ENCODE measurements around the gene SLX9. TPM values are rescaled to one million over a fixed set of nuclear protein-coding genes. Genes with fewer than 3 reads are reported as not detected.

Gene SLX9
- total RNA-seq, 1 experiment from 2014 or later = 58.7 TPM

DNA sequence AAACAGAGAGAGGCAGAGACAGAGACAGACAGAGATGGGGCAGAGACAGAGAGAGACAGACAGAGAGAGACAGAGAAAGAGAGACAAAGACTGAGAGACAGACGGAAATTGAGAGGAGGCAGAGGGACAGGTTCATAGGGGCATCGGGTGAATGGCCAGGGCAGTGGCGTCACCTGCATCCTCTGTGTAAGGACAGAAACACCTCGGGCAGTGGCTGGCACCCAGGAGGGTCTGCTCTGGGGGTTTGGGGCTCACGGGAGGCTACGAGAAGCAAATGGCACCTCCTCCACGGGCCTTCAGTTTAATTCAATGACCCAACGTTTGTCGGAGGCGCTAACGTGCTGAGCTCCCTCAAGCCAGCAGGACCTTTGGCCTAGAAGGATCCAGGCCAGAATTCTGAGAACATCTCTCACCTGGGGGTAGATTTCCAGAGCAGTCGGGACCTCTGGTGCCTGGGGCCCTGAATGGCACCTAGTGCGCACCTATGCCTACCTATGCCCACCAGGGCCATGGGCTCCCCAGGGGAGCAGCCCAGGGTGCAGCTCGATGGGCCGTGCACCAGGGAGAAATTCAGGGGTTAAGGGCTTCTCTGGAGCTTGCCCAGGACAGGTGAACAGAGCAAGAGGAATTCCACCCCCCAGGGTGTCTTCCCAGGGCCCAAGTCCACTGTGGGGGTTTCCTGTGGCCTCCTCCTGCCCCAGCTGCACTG, 45.7 kb upstream of the SLX9 start:
- TF ChIP-seq, protein P1, sequence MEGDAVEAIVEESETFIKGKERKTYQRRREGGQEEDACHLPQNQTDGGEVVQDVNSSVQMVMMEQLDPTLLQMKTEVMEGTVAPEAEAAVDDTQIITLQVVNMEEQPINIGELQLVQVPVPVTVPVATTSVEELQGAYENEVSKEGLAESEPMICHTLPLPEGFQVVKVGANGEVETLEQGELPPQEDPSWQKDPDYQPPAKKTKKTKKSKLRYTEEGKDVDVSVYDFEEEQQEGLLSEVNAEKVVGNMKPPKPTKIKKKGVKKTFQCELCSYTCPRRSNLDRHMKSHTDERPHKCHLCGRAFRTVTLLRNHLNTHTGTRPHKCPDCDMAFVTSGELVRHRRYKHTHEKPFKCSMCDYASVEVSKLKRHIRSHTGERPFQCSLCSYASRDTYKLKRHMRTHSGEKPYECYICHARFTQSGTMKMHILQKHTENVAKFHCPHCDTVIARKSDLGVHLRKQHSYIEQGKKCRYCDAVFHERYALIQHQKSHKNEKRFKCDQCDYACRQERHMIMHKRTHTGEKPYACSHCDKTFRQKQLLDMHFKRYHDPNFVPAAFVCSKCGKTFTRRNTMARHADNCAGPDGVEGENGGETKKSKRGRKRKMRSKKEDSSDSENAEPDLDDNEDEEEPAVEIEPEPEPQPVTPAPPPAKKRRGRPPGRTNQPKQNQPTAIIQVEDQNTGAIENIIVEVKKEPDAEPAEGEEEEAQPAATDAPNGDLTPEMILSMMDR (IDR thresholded peaks at IDR 0.05; ENCODE audit: unreplicated experiment) = no peak
- no peak for DNase-seq (ENCODE audit: unreplicated experiment)
- intact Hi-C loops (cut with micrococcal nuclease) = no loop called here
- Mint-ChIP-seq H3K4me3 (ENCODE audit: unreplicated experiment) (no peak overlapping the region), H3K36me3 (ENCODE audit: insufficient read depth, unreplicated experiment) (no peaks in the 10 kb centered on the region), H3K27me3 (ENCODE audit: insufficient read depth, unreplicated experiment) (no peaks in the 10 kb centered on the region), H3K27ac (ENCODE audit: low read depth, unreplicated experiment) (no peak overlapping the region), H3K9me3 (ENCODE audit: unreplicated experiment) (no peaks in the 10 kb centered on the region), H3K4me1 (ENCODE audit: insufficient read depth, unreplicated experiment) (peaks cover 6% of the 10 kb centered on the region)
- CTCF ChIA-PET = interaction anchor here (0.6 to 4.3 kb wide), 10 partner anchors 11 to 1027 kb away, joined by 3 to 25 read pairs (median 4); no protein-coding TSS in a partner anchor
- POLR2A ChIA-PET = interaction anchor here (0.7 to 1.1 kb wide), 3 partner anchors 13 to 235 kb away, joined by 3 to 4 read pairs (median 3); partner anchors contain the start of gene PTTG1IP
- no TSS peak for BruUV-seq (replicated peaks)

GRCh38 chr21:44894687-44895302, 45.0 kb upstream of the SLX9 start:
- no TSS peak for BruUV-seq (replicated peaks)
- Mint-ChIP-seq H3K27ac (ENCODE audit: low read depth, unreplicated experiment) (no peak overlapping the region), H3K36me3 (ENCODE audit: insufficient read depth, unreplicated experiment) (no peaks in the 10 kb centered on the region), H3K27me3 (ENCODE audit: insufficient read depth, unreplicated experiment) (no peaks in the 10 kb centered on the region), H3K9me3 (ENCODE audit: unreplicated experiment) (no peaks in the 10 kb centered on the region), H3K4me1 (ENCODE audit: insufficient read depth, unreplicated experiment) (peaks cover 6% of the 10 kb centered on the region), H3K4me3 (ENCODE audit: unreplicated experiment) (no peak overlapping the region)
- DNase-seq (ENCODE audit: unreplicated experiment) = no peak
- TF ChIP-seq, protein P1 (IDR thresholded peaks at IDR 0.05; ENCODE audit: unreplicated experiment) = no peak
- ChIA-PET CTCF (interaction anchor here (0.6 to 4.3 kb wide), 8 partner anchors 12 to 1027 kb away, joined by 3 to 25 read pairs (median 4); no protein-coding TSS in a partner anchor), POLR2A (interaction anchor here (1.0 to 1.6 kb wide), 3 partner anchors 19 to 234 kb away, joined by 3 to 4 read pairs (median 4); partner anchors contain the start of gene PTTG1IP)
- intact Hi-C loops (cut with micrococcal nuclease) = no loop called here

- Mint-ChIP-seq H3K4me3 (ENCODE audit: unreplicated experiment) (no peak overlapping the region), H3K27me3 (ENCODE audit: insufficient read depth, unreplicated experiment) (no peaks in the 10 kb centered on the region), H3K27ac (ENCODE audit: low read depth, unreplicated experiment) (no peak overlapping the region), H3K36me3 (ENCODE audit: insufficient read depth, unreplicated experiment) (no peaks in the 10 kb centered on the region), H3K4me1 (ENCODE audit: insufficient read depth, unreplicated experiment) (peaks cover 2% of the 10 kb centered on the region), H3K9me3 (ENCODE audit: unreplicated experiment) (no peaks in the 10 kb centered on the region)
- POLR2A ChIA-PET = interaction anchor here (1.6 kb wide), 1 partner anchor 20 kb away, joined by 4 read pairs; no protein-coding TSS in a partner anchor
- no TSS peak for BruUV-seq (replicated peaks)
- CTCF ChIA-PET = interaction anchor here (0.5 to 4.3 kb wide), 4 partner anchors 12 to 201 kb away, joined by 3 to 25 read pairs (median 7); no protein-coding TSS in a partner anchor
- intact Hi-C loops (cut with micrococcal nuclease) = no loop called here
- TF ChIP-seq, protein P1 (IDR thresholded peaks at IDR 0.05; ENCODE audit: unreplicated experiment) = no peak
- no peak for DNase-seq (ENCODE audit: unreplicated experiment)
Observed at GRCh38 chr21:44895859-44896258, 44.0 kb upstream of the SLX9 start.

- no peak overlapping the region for H3K4me3 Mint-ChIP-seq (ENCODE audit: unreplicated experiment)
- DNase-seq (ENCODE audit: unreplicated experiment) = no peak
- TF ChIP-seq, protein P1 (IDR thresholded peaks at IDR 0.05; ENCODE audit: unreplicated experiment) = no peak
- no peaks in the 10 kb centered on the region for H3K27me3 Mint-ChIP-seq (ENCODE audit: insufficient read depth, unreplicated experiment)
- ChIA-PET POLR2A (no interaction called here), CTCF (interaction anchor here (0.6 to 2.6 kb wide), 4 partner anchors 15 to 103 kb away, joined by 3 to 9 read pairs (median 4); no protein-coding TSS in a partner anchor)
- no peaks in the 10 kb centered on the region for H3K4me1 Mint-ChIP-seq (ENCODE audit: insufficient read depth, unreplicated experiment)
- no TSS peak for BruUV-seq (replicated peaks)
- no peaks in the 10 kb centered on the region for H3K36me3 Mint-ChIP-seq (ENCODE audit: insufficient read depth, unreplicated experiment)
- H3K9me3 Mint-ChIP-seq (ENCODE audit: unreplicated experiment) = no peaks in the 10 kb centered on the region
- H3K27ac Mint-ChIP-seq (ENCODE audit: low read depth, unreplicated experiment) = no peak overlapping the region
- intact Hi-C loops (cut with micrococcal nuclease) = no loop called here
Observed at GRCh38 chr21:44896561-44897286, 43.1 kb upstream of the SLX9 start.

Data from MCF 10A (cell line).